CD4-positive, alpha-beta T cell treated with Interleukin-12 subunit alpha and Interleukin-12 subunit beta, for 1 hour (primary cell): ENCODE data around the gene RUNX3.
A peak's percentile ranks its signal among the peaks of the same experiment; 100 is the strongest.

Experiments
- DNase-seq: peaks from one replicate; pipeline ENCODE4 v3.0.0-alpha.2; 2020

Gene RUNX3

DNA sequence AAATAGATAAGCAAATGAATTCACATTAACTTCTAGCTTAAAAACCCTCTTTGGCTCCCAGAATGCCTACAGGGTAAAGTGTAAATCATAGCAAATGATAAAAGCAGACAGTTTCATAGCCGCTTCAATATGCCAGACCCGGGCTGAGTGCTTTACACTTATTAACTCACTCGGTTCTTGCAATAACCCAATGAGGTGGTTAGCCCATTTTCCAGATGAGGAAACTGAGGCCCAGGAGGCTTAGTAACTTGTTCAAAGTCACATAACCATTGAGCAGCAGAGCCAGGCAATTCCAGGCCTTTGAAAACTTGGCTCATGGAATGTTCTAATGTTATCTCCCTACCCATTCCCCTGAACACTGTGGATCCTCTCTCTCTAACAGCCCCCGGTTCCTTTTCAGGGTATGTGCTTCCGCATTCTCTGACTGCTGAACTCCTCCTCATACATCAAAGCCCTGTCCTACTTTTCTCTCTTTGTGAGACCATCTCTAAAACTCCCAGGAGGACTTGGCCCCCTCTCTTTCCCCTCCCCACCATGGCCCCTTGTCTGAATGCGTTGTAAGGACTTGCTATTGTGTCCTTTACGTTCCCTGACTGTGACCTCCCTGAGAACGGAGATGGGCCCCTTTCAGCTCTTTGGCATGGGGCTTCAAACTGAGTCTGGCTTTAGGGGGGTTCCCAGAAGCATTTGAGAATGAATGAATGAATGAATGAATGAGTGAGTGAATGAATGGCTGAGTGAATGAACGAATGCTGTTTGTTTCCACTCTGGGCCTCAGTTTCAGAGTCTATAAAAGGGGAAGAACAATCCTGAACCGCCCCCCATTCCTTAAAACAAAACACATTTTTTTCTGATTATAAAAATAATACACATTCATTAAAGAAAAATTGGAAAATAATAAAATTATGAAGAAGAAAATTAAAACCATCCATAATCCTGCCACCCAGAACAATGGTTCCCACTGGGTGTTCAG is 15.6 kb upstream of the RUNX3 start:
- no peak for DNase-seq

DNA sequence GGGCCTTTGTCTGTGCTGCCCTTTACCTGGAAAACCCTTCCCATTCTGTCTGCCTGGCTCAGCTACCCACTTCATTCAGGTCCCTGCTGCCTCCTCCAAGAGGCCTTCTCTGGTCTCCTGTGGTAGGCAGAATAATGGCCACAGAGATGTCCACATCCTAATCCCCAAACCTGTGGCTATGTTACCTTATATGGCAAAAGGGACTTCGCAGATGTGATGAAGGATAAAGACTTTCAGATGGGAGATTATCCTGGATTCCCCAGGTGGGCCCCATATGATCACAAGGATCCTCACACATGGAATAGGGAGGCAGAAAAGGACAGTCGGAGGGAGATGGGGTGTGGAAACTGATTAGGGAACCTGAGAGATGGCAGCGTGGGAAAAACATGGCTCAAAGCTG is 14.2 kb upstream of the RUNX3 start:
- no peak for DNase-seq

DNA sequence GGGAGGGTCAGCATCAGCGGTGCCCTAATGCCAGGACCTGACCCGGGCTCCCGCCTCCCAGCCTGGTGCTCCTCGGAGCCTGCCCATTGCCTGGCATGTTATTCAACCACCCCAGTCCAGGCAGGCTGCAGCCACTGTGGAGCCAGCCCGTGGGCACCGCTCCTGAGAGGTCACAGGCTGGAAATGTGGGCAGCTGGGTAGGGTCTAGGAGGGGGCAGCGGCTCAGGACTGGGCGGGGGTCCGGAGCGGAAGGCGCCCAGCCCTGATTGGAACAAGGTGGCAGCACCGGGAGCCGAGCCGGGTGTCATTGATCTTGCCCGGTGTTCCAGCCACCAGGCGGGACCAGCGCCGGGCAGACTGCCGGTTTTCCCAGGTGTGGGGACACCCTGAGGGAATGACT is 12.7 kb upstream of the RUNX3 start:
- DNase-seq, result no peak

DNA sequence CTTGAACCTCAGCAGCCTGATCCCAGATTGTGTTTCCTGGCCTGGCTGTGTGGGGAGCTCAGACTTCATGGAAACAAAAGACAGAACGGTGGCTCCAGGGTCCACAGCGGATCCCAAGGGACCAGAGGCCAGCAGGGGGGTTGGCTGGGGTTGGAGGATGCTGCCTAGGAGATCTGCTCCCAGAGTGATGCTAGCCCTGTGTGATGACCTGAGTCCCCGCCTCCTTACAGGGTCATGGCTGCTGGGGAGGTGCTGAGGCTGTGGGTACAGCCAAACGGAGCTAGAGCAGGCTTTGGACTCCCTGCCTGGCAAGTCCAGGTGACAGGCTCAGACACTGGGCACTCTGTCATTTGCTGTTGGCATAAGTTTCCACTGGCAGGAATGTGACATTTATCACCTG is 11.5 kb upstream of the RUNX3 start:
- DNase-seq, result no peak

DNA sequence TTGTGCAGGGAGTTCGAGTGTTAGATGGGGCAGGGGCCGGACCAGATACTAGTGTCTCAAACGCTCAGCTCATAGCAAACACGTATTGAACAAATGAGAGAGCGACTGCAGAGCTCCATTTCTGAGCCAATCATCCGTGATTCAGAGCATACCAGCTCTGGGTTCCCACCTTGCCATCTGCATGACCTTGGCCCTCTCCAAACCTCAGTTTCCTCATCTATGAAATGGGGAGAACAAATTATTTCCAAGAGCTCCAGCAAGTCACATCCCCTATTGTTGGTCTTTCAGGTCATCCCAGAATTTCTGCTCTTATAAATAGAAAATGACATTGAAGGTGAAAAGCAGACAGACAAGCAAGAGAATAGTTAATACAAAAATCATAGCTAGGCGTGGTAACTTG is 10.2 kb upstream of the RUNX3 start:
- DNase-seq, result no peak

DNA sequence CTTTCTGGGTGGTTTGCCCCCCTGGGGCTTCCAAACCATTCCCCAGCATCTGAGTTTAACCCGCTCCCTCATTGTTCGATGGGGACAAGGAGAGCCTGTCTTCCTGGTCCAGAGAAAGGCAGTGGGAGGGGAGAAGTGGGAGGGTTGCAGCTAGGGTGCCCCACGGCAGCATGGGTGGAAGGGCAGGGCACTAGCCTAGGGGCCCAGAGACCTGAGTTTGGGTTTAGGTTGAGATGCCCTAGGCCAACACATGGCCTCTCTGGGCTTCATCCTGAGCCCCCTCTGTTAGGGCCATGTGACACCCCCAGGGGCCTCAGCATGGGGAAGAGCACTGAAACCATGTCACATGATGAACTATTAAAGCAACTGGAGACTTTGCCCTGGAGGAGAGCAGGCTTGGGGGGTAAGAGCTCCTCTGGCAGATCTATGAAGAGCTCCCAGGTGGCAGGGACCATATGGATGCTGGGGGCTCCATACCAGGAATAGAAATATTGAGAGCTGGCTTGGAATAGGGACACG is 9.7 kb upstream of the RUNX3 start:
- DNase-seq, result no peak

DNA sequence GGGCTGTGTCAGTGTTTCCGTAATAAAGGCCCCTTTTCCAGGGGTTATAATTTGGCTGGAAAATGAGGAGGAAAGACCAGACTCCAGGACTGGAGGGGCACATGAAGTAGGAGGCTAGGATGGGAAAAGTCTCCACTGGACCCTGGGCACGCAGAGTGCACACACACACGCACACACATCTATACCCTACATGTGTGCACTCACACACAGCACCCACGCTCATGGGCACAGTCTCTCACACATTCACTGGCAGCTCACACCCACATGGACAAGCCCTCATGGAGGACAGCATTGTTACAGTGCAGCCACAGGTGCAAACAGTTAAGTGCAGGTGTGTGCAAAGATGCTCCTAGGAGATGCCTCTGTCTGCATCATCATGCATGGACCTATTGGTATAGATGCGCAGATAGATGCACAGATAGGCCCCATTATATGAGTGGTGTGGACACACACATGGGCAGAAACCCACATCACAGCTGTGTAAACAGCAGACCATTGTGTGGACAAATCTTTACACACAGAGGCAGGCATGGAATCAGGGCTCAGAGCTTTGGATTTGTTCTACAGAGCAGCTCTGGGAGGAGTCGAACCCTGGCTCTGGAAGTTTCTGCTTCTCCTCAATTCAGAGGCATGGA is 9.1 kb upstream of the RUNX3 start:
- no peak for DNase-seq

DNA sequence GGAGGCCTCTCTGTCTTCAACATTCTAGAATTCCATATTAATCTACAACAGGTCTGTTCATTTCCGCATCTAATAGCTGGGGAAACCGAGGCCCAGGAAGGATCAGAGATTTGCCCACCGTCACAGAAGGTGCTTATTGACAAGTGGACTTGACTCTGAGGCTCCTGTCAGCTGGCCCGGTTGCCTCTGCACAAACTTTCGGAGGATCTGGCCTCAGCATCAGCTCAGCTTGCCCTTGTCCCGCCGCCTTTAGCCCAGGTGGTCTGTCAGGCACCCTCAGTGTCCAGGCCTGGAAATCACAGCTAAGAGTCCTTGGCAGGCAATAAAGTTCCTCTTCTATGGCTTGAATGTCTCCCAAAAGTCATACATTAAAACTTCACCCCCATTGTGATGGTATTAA is 8.2 kb upstream of the RUNX3 start:
- DNase-seq, result no peak

DNA sequence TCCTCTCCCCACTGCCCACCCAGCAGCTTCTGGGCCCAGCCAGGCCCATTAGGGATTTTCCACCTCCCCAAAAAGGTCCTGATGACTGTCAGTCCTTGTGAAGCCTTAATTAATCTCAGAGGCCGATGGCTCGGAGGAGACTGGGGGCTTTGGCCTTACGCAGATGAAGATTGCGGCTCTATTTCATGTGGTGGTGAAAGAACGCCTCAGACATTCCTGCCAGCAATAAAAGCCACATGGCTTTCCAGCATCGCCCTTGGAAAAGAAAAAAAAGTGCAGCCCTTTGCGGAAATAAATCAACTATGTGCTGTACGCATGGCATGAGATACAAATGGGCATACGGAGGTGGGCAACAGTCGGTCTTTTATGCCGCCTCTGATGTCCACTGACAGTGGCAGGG is 6.6 kb upstream of the RUNX3 start:
- DNase-seq, result no peak

DNA sequence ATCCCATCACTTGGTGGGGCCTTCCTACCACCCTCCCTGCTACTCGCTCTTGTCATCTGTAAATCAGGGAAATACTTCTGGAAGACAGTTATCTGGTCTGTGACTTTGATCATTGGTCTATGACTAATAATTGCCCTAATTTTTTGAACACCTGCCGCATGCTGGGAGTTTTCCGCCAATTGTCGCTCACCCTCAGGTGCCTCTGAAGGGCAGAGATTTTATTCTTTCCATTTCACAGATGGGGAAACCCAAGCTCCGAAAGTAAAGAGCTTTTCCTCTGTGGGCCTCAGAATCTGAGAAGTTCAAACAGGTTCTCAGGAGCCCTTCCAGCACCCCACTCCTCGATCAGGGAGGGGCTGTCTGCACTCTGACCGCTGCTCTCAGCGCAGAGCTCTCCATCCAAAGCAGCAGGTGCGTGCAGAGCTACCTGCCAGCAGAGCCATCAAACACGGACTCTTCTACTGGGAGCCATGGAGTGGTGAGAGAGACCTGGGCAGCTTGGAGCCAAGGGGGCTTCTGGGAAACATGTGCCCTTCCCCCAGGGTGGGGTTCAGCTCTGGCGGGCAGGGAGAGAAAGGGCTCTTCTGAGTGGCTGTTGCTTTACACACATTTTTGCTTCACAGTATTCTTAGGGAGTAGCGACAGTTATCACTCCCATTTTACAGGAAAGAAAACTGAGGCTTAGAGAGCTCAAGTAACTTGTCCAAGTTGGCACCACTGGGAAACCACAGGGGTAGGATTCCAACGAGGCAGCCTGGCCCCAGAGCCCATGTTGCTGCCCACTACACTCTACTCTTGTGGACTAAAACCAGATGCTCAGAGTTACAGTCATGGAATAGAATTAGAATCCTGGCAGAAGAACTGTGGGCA is 5.8 kb upstream of the RUNX3 start:
- DNase-seq, result no peak

DNA sequence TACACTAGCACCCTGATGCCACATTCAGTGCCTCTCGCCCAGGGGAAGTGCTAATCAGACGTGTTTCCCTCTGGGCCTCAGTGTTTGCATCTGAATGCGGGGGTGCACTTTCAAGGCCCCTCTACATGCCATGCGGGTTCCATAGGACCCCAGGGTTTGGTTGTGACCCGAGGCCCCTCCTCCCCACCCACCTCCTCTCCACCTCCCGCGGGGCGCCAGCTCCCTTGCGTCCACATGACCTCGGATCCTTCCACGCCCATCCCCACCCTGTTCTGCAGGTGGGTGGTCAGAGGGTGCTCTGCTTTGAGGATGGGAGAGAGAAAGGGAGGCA is 5.1 kb upstream of the RUNX3 start:
- DNase-seq, result no peak

DNA sequence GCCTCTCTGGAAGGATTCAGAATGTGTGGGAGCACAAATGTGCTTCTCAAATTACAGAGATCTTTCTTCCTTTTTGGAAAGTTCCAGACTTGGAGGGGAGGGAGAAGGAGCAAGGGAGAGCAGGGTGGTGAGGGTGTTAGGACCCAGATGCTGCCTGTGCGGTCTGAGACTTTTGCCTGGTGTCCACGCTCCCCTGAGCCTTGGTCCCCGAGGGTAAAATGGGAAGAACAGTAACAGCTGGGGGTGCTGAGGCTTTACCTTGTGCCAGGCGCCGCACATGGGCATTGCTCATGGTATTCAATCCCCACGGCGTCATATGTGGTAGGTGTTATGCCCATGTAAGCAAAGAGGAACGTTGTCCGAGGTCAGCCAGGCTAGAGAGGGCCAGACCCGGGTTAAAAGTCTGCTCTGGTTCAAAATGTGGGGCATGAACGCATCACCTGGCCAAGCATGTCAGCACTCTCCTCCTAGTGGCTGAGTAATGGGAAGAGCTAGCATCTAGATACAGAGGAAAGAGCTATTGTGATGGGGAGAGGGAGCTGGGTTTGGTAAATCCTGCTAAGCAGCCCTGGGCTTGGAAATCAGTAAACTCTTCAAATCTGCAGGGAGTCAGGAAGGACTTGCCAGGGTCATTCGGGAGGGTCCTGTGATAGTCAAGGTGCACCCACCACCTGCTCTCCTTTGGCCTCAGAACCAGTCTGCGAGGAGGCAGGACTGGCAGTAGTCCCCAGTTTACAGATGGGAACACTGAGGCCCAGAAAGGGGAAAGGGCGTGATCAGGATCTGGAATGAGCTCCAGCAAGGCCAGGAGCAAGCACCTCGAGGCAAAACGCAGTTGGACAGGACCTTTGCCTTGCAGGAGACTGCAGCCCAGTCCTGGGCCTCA is 4.5 kb upstream of the RUNX3 start:
- DNase-seq, result no peak

DNA sequence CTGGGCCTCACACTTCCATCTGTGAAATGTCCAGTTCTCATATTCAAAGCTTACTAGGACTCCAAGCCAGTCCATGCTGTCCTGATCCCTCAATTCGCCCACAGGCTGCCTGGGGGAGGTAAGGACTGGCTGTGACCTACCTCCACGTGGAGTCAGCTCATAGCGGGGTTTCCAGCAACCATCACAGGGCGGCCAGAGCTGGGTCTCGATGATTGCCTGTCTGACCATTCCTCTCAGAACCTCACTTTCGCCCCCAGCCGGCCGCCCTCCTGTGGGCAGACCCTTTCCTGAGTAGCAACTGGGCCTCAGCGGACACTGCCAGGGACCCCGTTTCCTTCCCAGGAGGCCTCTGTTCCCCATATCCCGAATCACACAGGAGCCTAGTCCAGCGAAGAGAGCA is 3.4 kb upstream of the RUNX3 start:
- DNase-seq, result no peak

DNA sequence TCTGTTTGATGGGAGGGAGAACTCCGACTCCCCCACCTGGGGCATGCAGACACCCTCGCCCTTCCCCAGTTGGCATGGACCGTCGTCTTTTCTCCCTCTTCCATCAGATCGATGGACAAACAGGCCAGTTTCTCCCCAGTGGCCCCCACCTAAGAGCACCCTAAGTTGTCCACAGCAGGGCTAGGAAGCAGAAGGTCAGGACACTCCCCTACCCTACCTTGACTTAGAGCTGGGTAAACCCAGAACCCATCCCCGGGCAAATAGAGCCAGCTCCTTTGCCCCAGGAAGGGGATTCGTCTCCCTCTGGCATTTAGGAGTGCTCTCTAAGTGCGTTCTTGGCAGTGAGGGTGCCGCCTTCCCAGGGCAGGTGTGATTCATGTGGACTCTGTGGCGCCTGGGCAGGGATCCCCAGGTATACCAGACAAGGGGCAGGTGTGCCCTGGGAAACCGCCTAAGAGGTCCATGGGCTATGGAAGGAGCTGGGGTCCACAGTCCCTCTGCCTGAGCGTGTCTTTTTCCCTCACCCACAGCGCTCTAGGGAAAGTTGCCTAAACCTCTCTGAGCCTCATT is 2.7 kb upstream of the RUNX3 start:
- no peak for DNase-seq

DNA sequence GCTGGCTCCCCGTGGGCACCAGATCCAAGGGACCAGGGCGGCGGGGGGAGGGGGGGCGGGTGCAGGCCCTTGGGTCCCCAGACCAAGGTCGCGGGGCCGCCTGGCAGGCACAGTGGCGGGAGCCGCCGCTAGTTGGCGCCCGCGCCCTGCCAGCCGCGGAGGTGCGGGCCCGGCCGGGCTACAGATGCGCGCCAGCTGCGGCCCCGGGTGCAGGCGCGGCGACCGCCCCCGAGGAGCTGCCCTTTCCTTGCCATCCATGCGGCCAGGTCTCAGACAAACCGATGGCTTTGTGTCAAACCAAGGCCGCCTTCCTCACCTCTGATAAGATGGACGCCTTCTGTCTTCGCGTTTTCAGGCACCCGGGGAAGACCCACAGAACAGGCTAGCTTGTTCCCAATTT is 2.2 kb upstream of the RUNX3 start:
- DNase-seq, result peak; percentile 75

DNA sequence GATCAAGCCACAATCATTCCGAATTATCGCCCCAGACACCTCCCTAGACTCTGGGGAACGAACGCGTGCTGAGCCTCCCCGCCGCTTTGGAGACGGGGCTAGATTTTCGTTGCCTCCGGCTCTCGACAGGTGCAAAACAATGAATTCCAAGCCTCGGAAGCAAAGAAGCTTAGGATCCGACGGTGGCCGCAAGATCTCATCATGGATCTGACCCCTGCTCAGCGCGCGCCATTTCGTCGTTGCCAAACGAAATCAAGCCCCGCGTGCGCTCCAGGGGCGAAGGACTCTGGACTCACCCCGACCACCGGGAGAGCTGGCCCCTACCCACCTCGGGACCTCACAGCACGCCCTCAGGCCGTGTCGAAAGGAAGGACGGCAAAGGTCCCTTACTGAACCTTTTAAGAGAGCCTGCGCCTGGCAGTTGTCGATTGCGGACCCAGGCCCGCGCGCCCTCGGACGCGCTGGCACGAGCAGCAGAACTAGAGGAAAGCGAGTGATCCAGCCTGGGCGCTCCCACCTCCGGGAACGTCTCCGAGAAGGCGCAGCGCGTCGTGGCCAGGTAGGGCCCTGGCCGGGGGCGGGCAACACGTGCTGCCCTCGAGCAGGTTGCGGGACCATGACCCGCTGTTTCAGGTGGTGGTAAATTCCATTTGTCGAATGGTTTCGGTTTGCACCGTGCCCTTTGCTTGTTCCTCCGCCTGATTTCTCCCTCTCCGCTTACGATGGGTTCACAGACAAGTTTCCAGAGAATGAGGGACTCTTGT is 1.6 kb upstream of the RUNX3 start:
- no peak for DNase-seq

DNA sequence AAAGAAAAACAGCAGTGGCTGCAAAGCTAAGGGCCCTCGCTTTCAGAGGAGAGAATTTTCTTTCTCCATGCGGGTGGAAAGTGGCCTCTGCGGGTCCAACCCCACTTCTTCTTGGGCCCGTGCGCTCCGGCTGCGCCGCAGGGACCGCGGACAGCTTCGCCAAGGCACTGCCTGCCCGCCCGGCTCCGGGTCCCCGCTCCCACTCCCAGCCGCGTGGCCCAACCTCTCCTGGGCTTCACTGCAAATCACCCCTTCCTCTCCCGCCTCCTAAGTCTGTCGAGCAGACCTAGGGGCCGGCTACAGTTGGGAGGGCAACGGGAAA is 1.0 kb upstream of the RUNX3 start:
- DNase-seq, result no peak

DNA sequence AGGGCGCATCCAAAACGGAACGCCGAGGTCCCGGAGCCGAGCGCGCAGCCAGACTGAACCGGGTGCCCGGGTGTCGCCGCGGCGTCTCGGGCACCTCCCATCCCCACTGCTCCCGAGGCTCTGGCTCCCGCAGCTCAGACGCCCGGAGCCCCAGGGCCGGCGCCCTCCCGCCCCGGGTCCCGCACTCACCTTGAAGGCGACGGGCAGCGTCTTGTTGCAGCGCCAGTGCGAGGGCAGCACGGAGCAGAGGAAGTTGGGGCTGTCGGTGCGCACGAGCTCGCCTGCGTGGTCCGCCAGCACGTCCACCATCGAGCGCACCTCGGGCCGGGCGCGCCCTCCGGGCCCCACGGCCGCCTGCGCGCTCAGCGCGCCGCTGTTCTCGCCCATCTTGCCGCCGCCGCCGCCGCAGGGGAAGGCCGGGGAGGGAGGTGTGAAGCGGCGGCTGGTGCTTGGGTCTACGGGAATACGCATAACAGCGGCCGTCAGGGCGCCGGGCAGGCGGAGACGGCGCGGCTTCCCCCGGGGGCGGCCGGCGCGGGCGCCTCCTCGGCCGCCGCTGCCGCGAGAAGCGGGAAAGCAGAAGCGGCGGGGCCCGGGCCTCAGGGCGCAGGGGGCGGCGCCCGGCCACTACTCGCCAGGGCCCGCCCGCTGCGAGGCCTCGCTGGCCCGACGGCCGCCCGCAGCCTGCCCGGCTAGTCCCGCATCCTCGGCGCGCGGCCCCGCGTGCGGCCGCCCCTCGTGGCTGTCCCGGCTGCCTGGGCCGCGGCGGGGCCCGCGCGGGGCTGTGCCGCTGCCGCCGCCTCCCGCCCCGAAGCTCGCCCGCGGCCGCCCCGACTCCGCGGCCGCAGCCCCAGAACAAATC is 447 bp downstream of the RUNX3 start:
- DNase-seq, result peak; percentile 60

DNA sequence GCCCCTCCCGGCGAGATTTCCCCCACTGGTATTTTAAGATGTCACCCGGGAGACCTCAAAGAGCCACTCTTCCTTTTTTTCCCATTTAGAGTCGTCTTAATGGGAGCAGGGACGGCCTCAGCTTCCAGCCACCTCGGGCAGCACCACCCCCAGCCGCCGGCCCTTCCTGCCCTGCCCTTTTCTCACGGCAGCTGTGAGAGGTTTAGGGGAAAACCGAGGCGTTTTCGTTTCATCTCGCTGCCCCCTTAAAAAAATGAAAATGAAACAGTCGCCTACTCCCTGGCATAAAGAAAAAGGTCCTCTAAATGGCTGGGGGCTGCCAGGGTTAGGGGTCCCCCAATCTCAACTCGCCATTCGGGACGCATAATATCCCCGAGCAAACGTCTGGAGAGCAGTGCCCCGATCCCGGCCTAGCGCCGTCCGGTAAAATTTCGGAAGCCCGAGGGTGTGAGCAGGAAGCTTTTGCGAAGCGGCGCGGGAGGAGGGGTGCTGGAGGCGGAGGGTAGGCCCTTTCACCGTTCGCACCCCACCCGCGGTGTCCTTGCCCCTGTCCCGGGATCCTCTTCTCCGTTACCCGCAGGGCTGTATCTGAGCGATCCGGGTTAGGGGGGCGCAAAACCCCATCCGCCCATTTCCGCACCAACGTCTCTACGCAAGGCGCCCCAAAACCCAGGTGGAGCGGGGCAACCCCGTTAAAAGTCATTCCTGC is 1.2 kb downstream of the RUNX3 start:
- peak; percentile 68 for DNase-seq
